ENCODE results near the gene XYLB.
"Not testable (repeated sequence)": the region's sequence is repeated elsewhere in the genome, so short reads cannot be mapped to it uniquely, and the experiment has no call there.

Gene XYLB

DNA sequence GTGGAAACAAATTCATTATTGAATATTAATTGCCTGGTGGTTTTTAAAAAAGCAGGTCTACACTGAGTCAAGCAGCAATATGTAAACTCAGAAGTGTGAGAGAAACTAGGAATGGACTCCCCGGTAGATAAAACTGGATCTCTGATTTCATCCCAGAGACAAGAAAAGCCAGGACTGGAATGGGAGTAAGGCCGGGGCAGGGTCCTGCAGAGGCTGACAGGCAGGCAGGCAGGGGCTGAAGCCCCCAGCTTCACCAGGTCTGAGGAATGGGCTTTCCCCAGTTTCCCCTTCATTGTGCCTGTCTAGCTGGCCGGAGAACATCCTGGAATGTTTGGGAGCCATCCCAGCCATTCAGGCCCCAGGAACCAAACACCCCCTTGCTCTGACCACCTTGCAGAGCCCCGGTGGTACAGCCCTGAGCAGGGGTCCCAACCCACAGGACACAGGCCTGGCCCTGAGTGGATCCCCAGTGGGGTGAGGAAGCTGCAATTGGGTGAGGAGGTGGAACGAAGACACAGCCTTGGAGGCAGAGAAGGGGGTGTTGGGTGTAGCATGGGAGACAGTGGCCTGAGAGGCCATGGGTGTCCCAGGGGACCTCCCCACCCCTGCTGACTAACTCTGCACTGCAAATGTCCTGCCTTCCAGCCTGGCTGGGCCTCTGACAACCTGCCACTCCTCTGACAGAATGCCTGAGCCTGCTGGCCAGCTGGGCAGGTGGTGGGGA is 31.7 kb upstream of the XYLB start:
- Histone ChIP-seq H3K36me3 (ENCODE audit: insufficient read depth, low read length) (no peaks in the 10 kb centered on the region), H3K27me3 (ENCODE audit: insufficient read depth, low read length) (peaks cover 8% of the 10 kb centered on the region), H3K9me3 (ENCODE audit: low read length) (no peaks in the 10 kb centered on the region), H3K4me1 (ENCODE audit: insufficient read depth, low read length) (peaks cover 6% of the 10 kb centered on the region), H3K4me3 (ENCODE audit: low read length) (peak overlapping the region; percentile 17), H2AFZ (ENCODE audit: low read depth, low read length) (peak overlapping the region; percentile 56)

DNA sequence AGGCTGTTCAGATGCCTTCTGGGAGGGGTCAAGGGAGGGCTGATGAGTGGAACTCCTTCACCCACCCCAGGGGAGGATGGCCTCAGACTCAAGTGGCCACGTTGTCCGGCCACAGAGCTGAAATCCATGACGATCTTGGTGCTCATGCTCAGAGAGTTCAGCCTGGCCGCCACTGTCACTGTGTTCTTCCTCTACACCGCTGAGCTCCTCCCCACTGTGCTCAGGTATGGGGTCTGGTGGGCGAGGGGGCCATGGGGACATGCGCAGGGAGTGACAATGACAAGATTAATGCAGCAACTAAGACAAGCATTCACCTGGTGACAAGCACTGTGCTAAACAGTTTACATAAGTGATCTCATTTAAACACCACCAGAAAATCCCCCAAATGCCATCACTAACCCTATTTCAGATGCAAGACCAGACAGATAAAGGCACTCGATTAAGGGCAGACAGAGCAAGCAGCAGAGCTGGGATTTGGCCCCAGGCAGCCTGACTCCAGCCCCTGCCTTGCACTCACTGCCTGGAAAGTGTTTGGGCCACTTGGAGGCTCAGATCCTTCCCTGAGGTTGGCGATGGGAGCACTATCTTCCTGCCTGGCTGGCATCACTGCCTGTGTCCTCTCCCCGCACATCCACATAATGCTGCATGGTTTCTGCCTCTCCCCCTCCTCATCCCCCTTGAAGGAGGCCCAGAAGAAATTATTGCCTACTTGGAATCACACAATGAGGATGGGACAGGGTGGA is 30.9 kb upstream of the XYLB start:
- Histone ChIP-seq H3K36me3 (ENCODE audit: insufficient read depth, low read length) (no peaks in the 10 kb centered on the region), H3K4me3 (ENCODE audit: low read length) (no peak overlapping the region)

DNA sequence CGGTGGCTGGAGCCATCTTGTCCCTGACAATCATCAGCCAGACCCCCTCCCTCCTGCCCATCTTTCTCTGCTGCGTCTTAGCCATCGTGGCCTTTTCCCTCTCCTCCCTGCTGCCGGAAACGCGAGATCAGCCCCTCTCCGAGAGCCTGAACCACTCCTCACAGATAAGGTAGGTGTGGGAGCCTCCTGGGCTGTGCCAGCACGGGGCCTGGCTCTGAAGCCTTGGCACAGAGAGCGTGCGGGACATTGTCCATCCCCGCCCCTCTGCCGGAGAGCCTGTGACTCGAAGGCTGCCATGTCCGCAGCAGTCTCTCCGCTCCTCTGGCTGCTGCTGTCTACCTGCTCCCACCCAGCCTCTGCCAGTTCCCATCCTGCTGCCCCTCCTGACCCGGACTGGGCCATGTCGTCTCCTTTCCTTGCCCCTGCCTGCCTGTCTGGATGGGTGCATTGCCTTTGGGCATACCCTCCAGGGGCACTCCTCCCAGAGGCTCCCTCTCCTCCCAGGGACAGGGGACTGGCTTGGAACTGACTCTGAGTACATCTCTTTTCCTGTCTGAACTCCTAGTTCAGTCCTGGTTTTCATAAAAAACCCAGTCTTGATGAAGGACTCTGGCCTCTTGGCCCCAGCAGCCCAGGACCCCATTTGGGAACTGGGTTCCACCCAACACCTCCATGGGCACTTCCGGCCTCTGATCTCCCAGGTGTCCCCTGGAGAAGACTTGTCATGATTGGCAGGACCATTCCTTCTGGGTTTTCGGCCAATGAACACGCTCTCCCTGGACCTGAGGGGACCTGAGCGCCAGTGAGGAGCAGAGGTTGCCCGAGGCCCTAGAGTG is 30.0 kb upstream of the XYLB start:
- H3K4me1 ChIP-seq (ENCODE audit: insufficient read depth, low read length), result peaks cover 6% of the 10 kb centered on the region
- no peak overlapping the region for H3K4me3 ChIP-seq (ENCODE audit: low read length)
- H2AFZ ChIP-seq (ENCODE audit: low read depth, low read length), result no peak overlapping the region
- no peaks in the 10 kb centered on the region for H3K36me3 ChIP-seq (ENCODE audit: insufficient read depth, low read length)
- H3K9me3 ChIP-seq (ENCODE audit: low read length), result no peaks in the 10 kb centered on the region
- peaks cover 8% of the 10 kb centered on the region for H3K27me3 ChIP-seq (ENCODE audit: insufficient read depth, low read length)

More for the DNA sequence above, 30.9 kb upstream of the XYLB start:
- peaks cover 6% of the 10 kb centered on the region for H3K4me1 ChIP-seq (ENCODE audit: insufficient read depth, low read length)
- H2AFZ ChIP-seq (ENCODE audit: low read depth, low read length), result no peak overlapping the region
- H3K9me3 ChIP-seq (ENCODE audit: low read length), result no peaks in the 10 kb centered on the region
- H3K27me3 ChIP-seq (ENCODE audit: insufficient read depth, low read length), result peaks cover 8% of the 10 kb centered on the region

DNA sequence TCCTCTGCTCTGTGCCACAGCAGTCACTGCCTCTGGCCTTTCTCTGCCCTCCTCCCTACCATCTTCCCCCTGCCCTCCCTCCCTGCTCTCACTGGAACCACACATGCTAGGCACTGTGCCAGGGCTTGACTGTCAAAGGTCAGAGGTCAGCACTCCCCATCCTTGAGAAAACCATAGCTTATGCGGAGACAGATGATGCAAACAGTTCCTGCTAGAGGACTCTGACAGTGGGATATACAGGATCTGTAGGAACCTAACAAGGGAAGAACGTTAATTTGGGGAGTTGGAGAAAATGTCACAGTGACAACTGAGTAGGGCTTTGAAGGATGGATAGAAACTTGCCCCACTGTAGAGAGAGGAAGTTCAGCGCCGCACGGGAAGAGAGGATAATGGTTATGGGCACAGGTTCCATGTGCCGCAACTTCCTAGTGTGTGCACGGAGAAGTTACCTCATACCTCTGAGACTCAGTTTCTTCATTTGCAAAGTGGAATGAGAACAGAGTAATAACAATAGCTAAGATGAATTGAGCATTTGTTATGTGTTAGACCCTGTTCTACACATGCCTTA is 29.3 kb upstream of the XYLB start:
- H3K4me1 ChIP-seq (ENCODE audit: insufficient read depth, low read length), result peaks cover 6% of the 10 kb centered on the region
- H3K27me3 ChIP-seq (ENCODE audit: insufficient read depth, low read length), result peaks cover 8% of the 10 kb centered on the region
- no peaks in the 10 kb centered on the region for H3K36me3 ChIP-seq (ENCODE audit: insufficient read depth, low read length)
- H3K9me3 ChIP-seq (ENCODE audit: low read length), result no peaks in the 10 kb centered on the region
- H2AFZ ChIP-seq (ENCODE audit: low read depth, low read length), result no peak overlapping the region
- H3K4me3 ChIP-seq (ENCODE audit: low read length), result no peak overlapping the region

DNA sequence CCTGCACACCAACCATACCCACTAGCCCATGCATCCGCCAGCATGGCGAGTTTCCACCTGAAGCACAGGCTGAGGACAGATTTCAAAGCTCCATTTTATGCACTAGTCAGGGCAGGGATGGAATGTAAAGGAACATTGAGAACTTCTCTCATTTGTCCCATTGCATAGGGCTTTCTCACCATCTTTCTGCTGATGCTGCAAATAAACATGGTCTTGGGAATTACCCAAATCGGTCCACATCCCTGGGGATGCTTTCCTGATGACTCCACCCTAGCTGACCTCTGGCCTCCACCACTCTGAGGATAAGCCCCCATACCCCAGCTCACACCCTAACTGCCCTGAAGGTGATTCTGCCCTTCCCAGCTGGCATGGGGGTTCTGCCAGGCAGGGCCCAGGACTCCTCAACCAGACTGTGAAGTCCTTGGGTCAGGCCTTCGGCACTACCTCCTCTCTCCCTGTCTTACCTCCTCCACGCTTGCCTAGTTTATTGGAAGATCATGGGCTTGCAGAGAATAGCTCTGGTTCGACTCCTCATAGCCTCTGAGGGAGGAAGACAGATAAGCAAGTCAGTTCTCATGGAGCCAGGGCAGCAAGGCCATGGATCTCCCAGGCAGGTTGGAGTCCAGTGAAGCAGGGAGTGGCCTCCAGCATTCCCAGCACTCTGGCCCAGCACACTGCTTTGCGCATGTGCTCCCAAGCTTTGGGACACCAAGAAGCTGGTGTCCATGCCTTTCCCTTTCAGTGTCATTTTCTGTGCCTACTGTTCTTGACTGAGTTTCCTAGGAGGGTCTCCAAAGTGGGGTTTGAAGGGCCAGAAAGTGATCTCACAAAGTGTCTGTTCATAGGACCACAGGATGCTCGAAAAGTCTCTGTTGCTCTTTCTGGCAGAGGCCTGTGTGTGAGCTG is 27.6 kb upstream of the XYLB start:
- Histone ChIP-seq H3K9me3 (ENCODE audit: low read length) (no peaks in the 10 kb centered on the region), H3K4me1 (ENCODE audit: insufficient read depth, low read length) (peaks cover 6% of the 10 kb centered on the region), H3K27me3 (ENCODE audit: insufficient read depth, low read length) (peaks cover 6% of the 10 kb centered on the region), H2AFZ (ENCODE audit: low read depth, low read length) (no peak overlapping the region), H3K4me3 (ENCODE audit: low read length) (no peak overlapping the region), H3K36me3 (ENCODE audit: insufficient read depth, low read length) (no peaks in the 10 kb centered on the region)

DNA sequence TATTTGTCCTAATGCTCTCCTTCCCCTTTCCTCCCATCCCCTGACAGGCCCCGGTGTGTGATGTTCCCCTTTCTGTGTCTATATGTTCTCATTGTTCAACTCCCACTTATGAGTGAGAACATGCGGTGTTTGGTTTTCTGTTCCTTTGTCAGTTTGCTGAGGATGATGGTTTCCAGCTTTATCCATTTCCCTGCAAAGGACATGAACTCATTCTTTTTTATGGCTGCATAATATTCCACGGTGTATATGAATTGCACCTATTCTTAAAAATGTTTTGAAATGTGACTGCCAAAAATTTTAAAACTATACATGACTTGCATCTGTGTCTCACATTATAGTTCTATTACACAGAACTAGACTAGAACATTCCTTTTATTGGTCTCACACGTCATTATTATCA is 25.9 kb upstream of the XYLB start:
- H3K4me3 ChIP-seq (ENCODE audit: low read length); H3K36me3 ChIP-seq (ENCODE audit: insufficient read depth, low read length); H3K9me3 ChIP-seq (ENCODE audit: low read length); H2AFZ ChIP-seq (ENCODE audit: low read depth, low read length); H3K4me1 ChIP-seq (ENCODE audit: insufficient read depth, low read length); H3K27me3 ChIP-seq (ENCODE audit: insufficient read depth, low read length): not testable (repeated sequence)

DNA sequence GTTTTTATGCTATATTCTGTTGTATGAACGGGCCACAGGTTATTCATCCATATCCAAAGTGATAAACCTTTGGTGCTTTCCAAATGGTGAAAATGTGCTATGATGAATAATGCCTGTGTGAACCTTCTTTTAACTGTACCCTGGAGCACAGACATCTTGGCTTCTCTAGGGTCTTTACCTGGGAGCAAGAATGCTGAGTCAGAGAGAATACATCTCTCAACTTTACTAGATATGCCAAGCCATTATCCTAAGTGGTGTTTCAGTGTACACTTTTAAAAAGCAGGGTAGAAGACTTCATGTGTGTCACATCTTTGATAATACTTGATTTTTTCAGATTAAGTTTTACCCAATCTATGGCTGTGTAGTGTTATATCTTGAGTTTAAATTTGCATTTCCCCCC is 23.5 kb upstream of the XYLB start:
- Histone ChIP-seq H3K4me3 (ENCODE audit: low read length) (no peak overlapping the region), H3K9me3 (ENCODE audit: low read length) (no peaks in the 10 kb centered on the region), H3K36me3 (ENCODE audit: insufficient read depth, low read length) (no peaks in the 10 kb centered on the region), H2AFZ (ENCODE audit: low read depth, low read length) (no peak overlapping the region), H3K27me3 (ENCODE audit: insufficient read depth, low read length) (no peaks in the 10 kb centered on the region), H3K4me1 (ENCODE audit: insufficient read depth, low read length) (no peaks in the 10 kb centered on the region)

DNA sequence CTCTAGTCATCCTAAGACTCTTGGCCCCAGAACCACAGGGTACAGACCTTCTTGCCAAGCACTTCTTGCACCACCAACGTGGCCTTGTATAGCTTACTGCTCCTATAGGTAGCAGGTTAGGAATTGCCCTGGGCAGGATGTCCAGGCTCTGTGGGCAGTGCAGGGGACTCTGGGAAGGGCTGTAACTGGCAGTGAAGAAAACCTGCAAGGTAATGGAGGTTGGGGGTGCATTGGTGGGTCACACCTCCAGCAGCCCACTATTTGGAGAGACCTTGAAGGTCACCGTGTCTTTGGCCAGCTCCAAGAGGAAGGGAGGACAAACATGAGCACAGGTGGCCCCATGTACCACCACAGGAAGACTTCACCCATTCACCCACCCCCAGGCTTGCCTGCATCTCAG is 21.3 kb upstream of the XYLB start:
- H3K9me3 ChIP-seq (ENCODE audit: low read length), result no peaks in the 10 kb centered on the region
- H3K36me3 ChIP-seq (ENCODE audit: insufficient read depth, low read length), result no peaks in the 10 kb centered on the region
- H3K4me3 ChIP-seq (ENCODE audit: low read length), result no peak overlapping the region
- no peaks in the 10 kb centered on the region for H3K27me3 ChIP-seq (ENCODE audit: insufficient read depth, low read length)
- no peaks in the 10 kb centered on the region for H3K4me1 ChIP-seq (ENCODE audit: insufficient read depth, low read length)
- H2AFZ ChIP-seq (ENCODE audit: low read depth, low read length), result no peak overlapping the region

DNA sequence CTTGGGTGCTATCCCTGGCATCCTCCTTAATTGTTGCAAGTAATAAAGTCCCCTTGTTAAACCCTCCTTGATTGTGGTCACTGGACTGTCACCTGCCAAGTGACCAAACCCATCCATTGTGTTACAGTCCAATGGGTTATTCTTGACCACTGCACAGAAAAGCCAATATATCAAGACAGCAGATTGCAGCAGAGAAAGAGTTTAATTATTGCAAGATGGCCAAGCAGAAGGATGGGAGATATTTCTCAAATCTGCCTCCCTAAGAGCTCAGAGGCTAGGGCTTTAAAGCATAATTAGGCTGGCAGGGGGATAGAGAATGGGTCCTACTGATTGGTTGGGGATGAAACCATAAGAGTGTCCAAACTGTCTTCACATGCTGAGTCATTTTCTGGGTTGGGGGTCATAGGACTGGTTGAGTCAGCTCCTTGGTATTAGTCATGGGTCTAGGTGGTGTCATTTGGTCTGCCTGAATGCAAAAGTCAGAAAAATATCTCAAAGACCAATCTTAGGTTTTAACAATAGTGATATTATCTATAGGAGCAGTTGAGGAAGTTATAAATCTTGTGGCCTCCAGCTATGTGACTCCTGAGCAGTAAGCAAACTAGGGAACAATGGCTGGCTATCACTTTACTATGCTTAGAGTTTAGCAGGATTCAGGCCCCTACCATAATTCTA is 19.1 kb upstream of the XYLB start:
- no peaks in the 10 kb centered on the region for H3K9me3 ChIP-seq (ENCODE audit: low read length)
- H3K4me1 ChIP-seq (ENCODE audit: insufficient read depth, low read length), result no peaks in the 10 kb centered on the region
- H2AFZ ChIP-seq (ENCODE audit: low read depth, low read length), result no peak overlapping the region
- no peaks in the 10 kb centered on the region for H3K36me3 ChIP-seq (ENCODE audit: insufficient read depth, low read length)
- H3K27me3 ChIP-seq (ENCODE audit: insufficient read depth, low read length), result no peaks in the 10 kb centered on the region
- H3K4me3 ChIP-seq (ENCODE audit: low read length), result no peak overlapping the region

DNA sequence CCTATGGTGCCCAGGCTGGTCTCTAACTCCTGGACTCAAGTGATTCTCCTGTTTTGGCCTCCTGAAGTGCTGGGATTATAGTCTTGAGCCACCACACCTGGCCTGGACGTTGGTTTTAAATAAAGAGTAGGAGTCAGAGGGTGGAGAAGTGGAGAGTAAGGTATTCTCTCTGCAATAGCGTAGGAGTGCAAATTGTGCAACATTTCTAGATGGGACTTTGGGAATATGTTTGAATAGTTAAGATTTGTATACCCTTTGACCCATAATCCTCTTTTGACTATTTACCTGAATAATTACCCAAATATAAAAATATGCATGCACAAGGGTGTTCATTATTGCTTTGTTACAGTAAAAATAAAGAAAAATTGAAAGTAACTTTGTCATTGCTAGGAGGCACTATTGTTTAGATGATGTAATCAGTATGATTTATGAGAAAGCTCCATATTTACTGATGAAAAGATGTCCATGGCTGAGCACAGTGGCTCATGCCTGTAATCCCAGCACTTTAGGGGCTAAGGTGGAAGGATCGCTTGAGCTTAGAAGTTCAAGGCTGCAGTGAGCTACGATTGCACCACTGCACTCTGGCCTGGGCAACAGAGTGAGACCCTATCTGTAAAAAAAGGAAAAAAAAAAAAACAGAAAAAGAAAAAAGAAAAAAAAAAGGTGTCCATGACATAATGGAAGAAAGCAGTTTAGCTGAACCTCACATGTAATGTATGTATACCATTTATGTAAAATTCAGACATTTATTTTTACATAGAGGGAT is 15.1 kb upstream of the XYLB start:
- H3K4me1 ChIP-seq (ENCODE audit: insufficient read depth, low read length), result no peaks in the 10 kb centered on the region
- H3K4me3 ChIP-seq (ENCODE audit: low read length), result no peak overlapping the region
- no peaks in the 10 kb centered on the region for H3K36me3 ChIP-seq (ENCODE audit: insufficient read depth, low read length)
- H3K9me3 ChIP-seq (ENCODE audit: low read length), result no peaks in the 10 kb centered on the region
- H3K27me3 ChIP-seq (ENCODE audit: insufficient read depth, low read length), result no peaks in the 10 kb centered on the region
- H2AFZ ChIP-seq (ENCODE audit: low read depth, low read length), result no peak overlapping the region

DNA sequence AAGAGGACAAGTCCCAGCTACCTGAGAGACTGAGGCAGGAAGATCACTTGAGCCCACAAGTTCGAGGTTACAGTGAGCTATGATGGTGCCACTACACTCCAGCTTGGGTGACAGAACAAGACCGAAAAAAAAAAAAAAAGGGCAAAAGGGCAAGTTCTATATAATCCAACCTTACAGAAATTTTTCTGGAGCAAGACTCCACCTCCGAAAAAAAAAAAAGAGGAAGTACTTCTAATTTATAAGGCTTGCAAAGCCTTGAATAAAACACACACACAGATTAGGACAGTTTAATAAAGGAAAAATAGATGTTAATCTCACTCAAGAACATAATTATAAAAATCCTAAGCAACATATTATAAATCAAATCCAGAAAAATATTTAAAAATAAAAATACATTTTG is 14.4 kb upstream of the XYLB start:
- Histone ChIP-seq H3K9me3 (ENCODE audit: low read length) (no peaks in the 10 kb centered on the region), H3K4me1 (ENCODE audit: insufficient read depth, low read length) (no peaks in the 10 kb centered on the region), H3K27me3 (ENCODE audit: insufficient read depth, low read length) (no peaks in the 10 kb centered on the region), H2AFZ (ENCODE audit: low read depth, low read length) (no peak overlapping the region), H3K36me3 (ENCODE audit: insufficient read depth, low read length) (no peaks in the 10 kb centered on the region), H3K4me3 (ENCODE audit: low read length) (no peak overlapping the region)

Measured in neuron (in vitro differentiated cells).